Stimulated activated naive CD8-positive, alpha-beta T cell treated with anti-CD3 and anti-CD28 coated beads, Interleukin-15, Interleukin-2, amounts not matched to agents 100 ng/mL and 50 ng/mL, for 24 hours (primary cell): ENCODE results near the gene TMPRSS9.
A peak's percentile ranks its signal among the peaks of the same experiment; 100 is the strongest.
"Not testable (repeated sequence)": the region's sequence is repeated elsewhere in the genome, so short reads cannot be mapped to it uniquely, and the experiment has no call there.

ENCODE experiments used
- H3K27ac Mint-ChIP-seq: one replicate; pipeline ENCODE4 v1.8.0; 2021; ENCODE audit warnings: mild to moderate bottlenecking, mixed read lengths
- H3K27me3 Mint-ChIP-seq: one replicate; pipeline ENCODE4 v1.8.0; 2021; ENCODE audit warnings: mixed read lengths
- H3K36me3 Mint-ChIP-seq: one replicate; pipeline ENCODE4 v1.8.0; 2021; ENCODE audit warnings: low read depth, mixed read lengths
- H3K4me1 Mint-ChIP-seq: one replicate; pipeline ENCODE4 v1.8.0; 2021; ENCODE audit warnings: low read depth, mixed read lengths
- H3K4me3 Mint-ChIP-seq: one replicate; pipeline ENCODE4 v1.8.0; 2021; ENCODE audit warnings: mild to moderate bottlenecking, mixed read lengths
- H3K9me3 Mint-ChIP-seq: one replicate; pipeline ENCODE4 v1.8.0; 2021; ENCODE audit warnings: mixed read lengths

TMPRSS9 gene

GRCh38 chr19:2381148-2381820 is 21.2 kb downstream of the TMPRSS9 start:
- H3K27ac Mint-ChIP-seq = no peak overlapping the region
- H3K4me3 Mint-ChIP-seq = no peak overlapping the region
- peaks cover 8% of the 10 kb centered on the region for H3K9me3 Mint-ChIP-seq
- peaks cover 8% of the 10 kb centered on the region for H3K36me3 Mint-ChIP-seq
- peaks cover 6% of the 10 kb centered on the region for H3K4me1 Mint-ChIP-seq
- H3K27me3 Mint-ChIP-seq = no peaks in the 10 kb centered on the region

- Mint-ChIP-seq H3K9me3 (peaks cover 8% of the 10 kb centered on the region), H3K27ac (no peak overlapping the region), H3K36me3 (peaks cover 8% of the 10 kb centered on the region), H3K4me3 (no peak overlapping the region), H3K4me1 (peaks cover 6% of the 10 kb centered on the region), H3K27me3 (no peaks in the 10 kb centered on the region)
Observed at GRCh38 chr19:2382530-2383222, 22.6 kb downstream of the TMPRSS9 start.

DNA sequence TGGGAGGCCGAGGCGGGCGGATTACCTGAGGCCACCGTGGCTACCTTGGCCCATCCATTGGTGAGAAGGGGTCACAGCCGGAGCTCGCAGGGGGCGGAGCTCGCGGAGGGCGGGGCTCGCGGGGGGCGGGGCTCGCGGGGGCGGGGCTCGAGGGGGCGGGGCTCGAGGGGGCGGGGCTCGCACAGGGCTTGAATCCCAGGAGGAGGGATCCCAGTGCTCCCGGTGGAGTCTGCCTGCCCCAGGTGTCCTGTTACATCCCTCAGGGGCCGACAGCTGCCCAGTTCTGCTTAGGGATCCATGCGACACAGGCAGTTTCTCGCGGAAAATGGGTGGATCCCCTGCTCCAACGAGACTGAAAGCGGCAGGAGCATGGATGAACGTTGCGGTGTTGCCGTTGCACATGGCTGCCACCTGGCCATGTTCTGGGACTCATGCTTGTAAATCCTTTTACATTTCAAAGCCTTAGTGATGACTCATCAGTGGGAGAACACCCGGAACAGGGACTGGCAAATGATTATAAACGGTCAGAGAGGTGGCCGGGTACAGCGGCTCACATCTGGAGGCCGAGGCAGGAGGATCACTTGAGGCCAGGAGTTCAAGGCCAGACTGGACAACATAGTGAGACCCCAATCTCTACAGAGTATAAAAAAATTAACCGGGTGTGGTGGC is 25.1 kb downstream of the TMPRSS9 start:
- Mint-ChIP-seq H3K27ac (no peak overlapping the region), H3K9me3 (no peaks in the 10 kb centered on the region), H3K4me3 (no peak overlapping the region)

DNA sequence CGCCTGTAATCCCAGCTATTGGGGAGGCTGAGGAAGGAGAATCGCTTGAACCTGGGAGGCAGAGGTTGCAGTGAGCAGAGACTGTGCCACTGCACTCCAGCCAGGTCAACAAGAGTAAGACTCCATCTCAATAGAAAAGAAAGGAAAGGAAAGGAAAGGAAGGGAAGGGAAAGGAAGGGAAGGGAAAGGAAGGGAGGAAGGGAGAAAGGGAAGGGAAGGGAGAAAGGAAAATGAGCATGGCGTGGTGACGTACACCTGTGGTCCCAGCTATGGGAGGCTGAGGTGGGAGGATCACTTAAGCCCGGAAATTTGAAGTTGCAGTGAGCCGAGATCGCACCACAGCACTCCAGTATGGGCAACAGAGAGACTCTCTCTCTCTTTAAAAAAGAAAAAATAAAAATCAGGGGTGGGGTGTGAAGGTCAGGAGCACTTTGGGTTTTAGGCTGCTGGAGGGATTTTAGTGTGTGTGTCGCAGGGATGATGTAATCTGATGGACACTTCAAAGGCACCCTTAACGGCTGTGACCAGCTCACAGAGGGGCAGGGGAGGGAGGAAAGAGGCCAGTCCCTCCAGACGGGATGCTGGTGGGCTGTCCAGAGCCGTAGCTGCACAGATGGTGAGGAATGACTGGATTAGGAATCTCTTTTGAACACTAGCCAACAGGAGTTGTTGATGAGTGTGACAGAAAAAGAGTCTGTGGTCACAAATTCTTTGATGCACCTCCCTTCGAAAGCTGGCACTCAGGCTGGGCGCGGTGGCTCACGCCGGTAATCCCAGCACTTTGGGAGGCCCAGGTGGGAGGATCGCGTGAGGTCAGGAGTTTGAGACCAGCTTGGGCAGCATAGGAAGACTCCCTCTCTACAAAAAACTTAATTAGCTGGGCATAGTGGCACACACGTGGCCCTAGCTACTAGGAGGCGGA is 27.6 kb downstream of the TMPRSS9 start:
- Mint-ChIP-seq H3K4me3 (no peak overlapping the region), H3K27me3 (no peaks in the 10 kb centered on the region), H3K4me1 (peaks cover 9% of the 10 kb centered on the region), H3K27ac (no peak overlapping the region), H3K9me3 (no peaks in the 10 kb centered on the region), H3K36me3 (no peaks in the 10 kb centered on the region)

More for the DNA sequence above, 25.1 kb downstream of the TMPRSS9 start:
- no peaks in the 10 kb centered on the region for H3K36me3 Mint-ChIP-seq
- no peaks in the 10 kb centered on the region for H3K27me3 Mint-ChIP-seq
- peaks cover 6% of the 10 kb centered on the region for H3K4me1 Mint-ChIP-seq

DNA sequence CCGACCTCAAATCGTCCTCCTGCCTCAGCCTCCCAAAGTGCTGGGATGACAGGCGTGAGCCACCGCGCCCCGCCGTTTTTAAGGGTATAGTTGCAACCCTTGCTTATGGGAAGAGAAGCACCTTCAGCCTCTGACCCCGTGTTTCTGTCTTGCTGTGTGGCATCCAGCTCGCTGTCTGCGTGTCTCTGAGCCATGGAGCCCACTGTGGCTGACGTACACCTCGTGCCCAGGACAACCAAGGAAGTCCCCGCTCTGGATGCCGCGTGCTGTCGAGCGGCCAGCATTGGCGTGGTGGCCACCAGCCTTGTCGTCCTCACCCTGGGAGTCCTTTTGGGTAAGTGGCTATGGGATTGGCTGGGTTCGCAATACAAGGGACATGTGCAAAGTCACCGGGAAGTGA is 29.5 kb downstream of the TMPRSS9 start:
- no peaks in the 10 kb centered on the region for H3K36me3 Mint-ChIP-seq
- H3K4me1 Mint-ChIP-seq = peaks cover 12% of the 10 kb centered on the region
- H3K4me3 Mint-ChIP-seq = no peak overlapping the region
- H3K27ac Mint-ChIP-seq = no peak overlapping the region
- H3K9me3 Mint-ChIP-seq = no peaks in the 10 kb centered on the region
- H3K27me3 Mint-ChIP-seq = peaks cover 4% of the 10 kb centered on the region

- H3K36me3 Mint-ChIP-seq = no peaks in the 10 kb centered on the region
- H3K4me1 Mint-ChIP-seq = peaks cover 12% of the 10 kb centered on the region
- H3K9me3 Mint-ChIP-seq = no peaks in the 10 kb centered on the region
- no peak overlapping the region for H3K27ac Mint-ChIP-seq
- peaks cover 4% of the 10 kb centered on the region for H3K27me3 Mint-ChIP-seq
- H3K4me3 Mint-ChIP-seq = no peak overlapping the region
Observed at GRCh38 chr19:2391118-2391725, 31.2 kb downstream of the TMPRSS9 start.

DNA sequence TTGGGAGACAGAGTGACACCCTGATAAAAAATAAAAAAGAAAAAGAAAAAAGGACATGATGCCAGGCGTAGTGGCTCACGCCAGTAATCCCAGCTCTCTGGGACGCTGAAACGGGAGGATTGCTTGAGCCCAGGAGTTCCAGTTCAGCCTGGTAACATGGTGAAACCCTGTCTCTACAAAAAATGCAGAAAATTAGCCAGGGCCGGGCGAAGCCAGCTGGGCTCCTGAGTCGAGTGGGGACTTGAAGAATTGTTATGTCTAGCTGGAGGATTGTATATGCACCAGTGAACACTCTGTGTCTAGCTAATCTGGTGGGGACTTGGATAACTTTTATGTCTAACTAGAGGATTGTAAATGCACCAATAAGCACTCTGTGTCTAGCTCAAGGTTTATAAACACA is 32.3 kb downstream of the TMPRSS9 start:
- Mint-ChIP-seq H3K36me3 (no peaks in the 10 kb centered on the region), H3K27me3 (peaks cover 4% of the 10 kb centered on the region), H3K27ac (no peak overlapping the region), H3K9me3 (no peaks in the 10 kb centered on the region), H3K4me1 (peaks cover 12% of the 10 kb centered on the region), H3K4me3 (no peak overlapping the region)

- not testable (repeated sequence) for H3K4me3 Mint-ChIP-seq, H3K9me3 Mint-ChIP-seq, H3K36me3 Mint-ChIP-seq, H3K27me3 Mint-ChIP-seq, H3K27ac Mint-ChIP-seq
- H3K4me1 Mint-ChIP-seq = peaks cover 12% of the 10 kb centered on the region
Observed at GRCh38 chr19:2392899-2393298, 32.8 kb downstream of the TMPRSS9 start.

DNA sequence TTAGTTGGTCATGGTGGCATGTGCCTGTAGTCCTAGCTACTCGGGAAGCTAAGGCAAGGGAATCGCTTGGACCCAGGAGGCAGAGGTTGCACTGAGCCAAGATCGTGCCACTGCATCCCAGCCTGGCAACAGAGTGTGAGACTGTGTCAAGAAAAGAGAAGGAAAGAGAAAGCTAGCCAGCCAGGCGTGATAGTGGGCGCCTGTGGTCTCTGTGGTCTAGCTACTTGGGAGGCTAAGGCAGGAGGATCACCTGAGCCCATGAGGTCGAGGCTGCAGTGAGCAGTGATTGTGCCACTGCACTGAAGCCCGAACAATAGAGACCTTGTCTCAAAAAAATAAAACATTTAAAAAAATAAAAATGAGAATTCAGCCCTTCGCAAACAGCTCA is 34.0 kb downstream of the TMPRSS9 start:
- Mint-ChIP-seq H3K27me3 (peaks cover 4% of the 10 kb centered on the region), H3K4me3 (no peak overlapping the region), H3K9me3 (no peaks in the 10 kb centered on the region), H3K27ac (no peak overlapping the region), H3K4me1 (peaks cover 12% of the 10 kb centered on the region), H3K36me3 (no peaks in the 10 kb centered on the region)

GRCh38 chr19:2394442-2395292 is 34.6 kb downstream of the TMPRSS9 start:
- Mint-ChIP-seq H3K9me3 (no peaks in the 10 kb centered on the region), H3K36me3 (no peaks in the 10 kb centered on the region), H3K4me1 (peaks cover 12% of the 10 kb centered on the region), H3K4me3 (peak overlapping the region; percentile 56), H3K27ac (no peak overlapping the region), H3K27me3 (peaks cover 4% of the 10 kb centered on the region)

DNA sequence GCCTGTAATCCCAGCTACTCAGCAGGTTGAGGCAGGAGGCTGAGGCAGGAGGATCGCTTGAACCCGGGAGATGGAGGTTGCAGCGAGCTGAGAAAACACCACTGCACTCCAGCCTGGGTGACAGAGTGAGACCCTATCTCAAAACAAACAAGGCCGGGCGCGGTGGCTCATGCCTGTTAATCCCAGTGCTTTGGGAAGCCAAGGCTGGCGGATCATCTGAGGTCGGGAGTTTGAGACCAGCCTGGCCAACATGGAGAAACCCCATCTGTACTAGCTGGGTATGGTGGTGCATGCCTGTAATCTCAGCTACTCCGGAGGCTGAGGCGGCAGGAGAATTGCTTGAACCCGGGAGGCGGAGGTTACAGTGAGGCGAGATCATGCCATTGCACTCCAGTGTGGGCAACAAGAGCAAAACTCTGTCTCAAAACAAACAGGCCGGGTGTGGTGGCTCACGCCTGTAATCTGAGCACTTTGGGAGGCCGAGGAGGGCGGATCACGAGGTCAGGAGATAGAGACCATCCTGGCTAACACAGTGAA is 35.3 kb downstream of the TMPRSS9 start:
- H3K9me3 Mint-ChIP-seq, H3K36me3 Mint-ChIP-seq, H3K27me3 Mint-ChIP-seq, H3K27ac Mint-ChIP-seq, H3K4me3 Mint-ChIP-seq: not testable (repeated sequence)
- peaks cover 12% of the 10 kb centered on the region for H3K4me1 Mint-ChIP-seq

GRCh38 chr19:2397173-2397572 is 37.1 kb downstream of the TMPRSS9 start:
- not testable (repeated sequence) for H3K36me3 Mint-ChIP-seq, H3K9me3 Mint-ChIP-seq, H3K4me3 Mint-ChIP-seq, H3K4me1 Mint-ChIP-seq, H3K27ac Mint-ChIP-seq, H3K27me3 Mint-ChIP-seq

DNA sequence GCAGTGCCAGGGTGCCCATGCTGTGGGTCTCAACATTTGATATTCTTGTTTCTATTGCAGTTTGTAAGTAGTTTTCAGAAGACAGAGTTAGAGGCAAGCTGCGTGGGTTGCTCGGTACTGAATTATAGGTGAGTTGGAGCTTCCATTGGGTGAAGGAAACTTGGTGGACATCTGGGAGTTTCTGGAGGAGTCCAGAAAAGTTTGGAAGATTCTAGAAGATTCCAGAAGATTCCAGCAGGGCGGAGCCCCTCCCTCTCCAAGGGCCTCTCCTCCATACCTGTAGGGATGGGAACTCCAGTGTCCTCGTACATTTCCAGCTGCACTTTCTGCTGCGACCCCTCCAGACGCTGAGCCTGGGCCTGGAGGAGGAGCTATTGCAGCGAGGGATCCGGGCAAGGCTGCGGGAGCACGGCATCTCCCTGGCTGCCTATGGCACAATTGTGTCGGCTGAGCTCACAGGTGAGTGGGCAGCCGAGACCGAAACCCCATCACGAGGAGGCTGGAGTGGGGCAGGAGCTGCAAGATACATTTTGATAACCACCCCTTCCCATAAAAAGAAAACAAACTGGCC is 38.8 kb downstream of the TMPRSS9 start:
- Mint-ChIP-seq H3K4me1 (peaks cover 5% of the 10 kb centered on the region), H3K9me3 (no peaks in the 10 kb centered on the region), H3K27me3 (no peaks in the 10 kb centered on the region), H3K4me3 (no peak overlapping the region), H3K27ac (no peak overlapping the region), H3K36me3 (no peaks in the 10 kb centered on the region)
